WTC11 (cell line): Measurements from ENCODE around the gene HDHD2. TPM values are rescaled to one million over a fixed set of nuclear protein-coding genes. Genes with fewer than 3 reads are reported as not detected.

Experiments
- ATAC-seq: fragments of 200-7000 bp; cut with Tn5 transposase; 2 replicates; pipeline ENCODE4 v1.10.0; 2021; ENCODE audit warnings: mild to moderate bottlenecking, moderate library complexity
- CTCF ChIA-PET: fragments of 300-600 bp; sonication (Branson Sonifier 250); formaldehyde crosslinking; loops from one replicate; lab custom pipeline; 2021; ENCODE audit warnings: antibody characterized with exemption; lab: Charles Lee
- POLR2A ChIA-PET: fragments of 350-600 bp; sonication (Branson Sonifier 250); formaldehyde crosslinking; loops from one replicate; lab custom pipeline; 2021; ENCODE audit warnings: antibody characterized with exemption; lab: Charles Lee
- DNase-seq: peaks from one replicate; pipeline ENCODE4 v3.0.0; 2021; ENCODE audit warnings: low spot score
- H3K27ac Mint-ChIP-seq: 2 replicates; pipeline ENCODE4 v1.8.0; 2021; ENCODE audit warnings: mixed read lengths
- H3K27me3 Mint-ChIP-seq: 2 replicates; pipeline ENCODE4 v1.8.0; 2021; ENCODE audit warnings: low read depth, mild to moderate bottlenecking, moderate library complexity, mixed read lengths
- H3K36me3 Mint-ChIP-seq: 2 replicates; pipeline ENCODE4 v1.8.0; 2021; ENCODE audit warnings: mixed read lengths
- H3K4me1 Mint-ChIP-seq: 2 replicates; pipeline ENCODE4 v1.8.0; 2022; ENCODE audit warnings: mixed read lengths
- H3K4me3 Mint-ChIP-seq: 2 replicates; pipeline ENCODE4 v1.8.0; 2021; ENCODE audit warnings: mild to moderate bottlenecking, moderate library complexity, mixed read lengths
- H3K9me3 Mint-ChIP-seq: 2 replicates; pipeline ENCODE4 v1.8.0; 2021; ENCODE audit warnings: mixed read lengths
- ATF1 ChIP-seq: sonication (generic); formaldehyde crosslinking; IDR thresholded peaks from 2 replicates; pipeline ENCODE4 v1.8.1; 2023; ENCODE audit warnings: mild to moderate bottlenecking, moderate library complexity, missing genetic modification reagents
- ATF2 ChIP-seq: sonication (generic); formaldehyde crosslinking; IDR thresholded peaks from 2 replicates; pipeline ENCODE4 v1.8.1; 2022; ENCODE audit warnings: low read depth, missing genetic modification reagents, borderline replicate concordance
- ATF3 ChIP-seq: sonication (generic); formaldehyde crosslinking; conservative IDR thresholded peaks from 2 replicates; pipeline ENCODE4 v1.8.1; 2022; ENCODE audit warnings: mild to moderate bottlenecking, missing genetic modification reagents
- CREB1 ChIP-seq: sonication (generic); formaldehyde crosslinking; IDR thresholded peaks from 2 replicates; pipeline ENCODE4 v1.8.0; 2023; ENCODE audit warnings: mild to moderate bottlenecking, missing genetic modification reagents
- CTCF ChIP-seq: fragments of 200-600 bp; IDR thresholded peaks from 2 replicates; pipeline ENCODE4 v1.8.0; 2022; ENCODE audit warnings: antibody characterized with exemption
- E2F5 ChIP-seq: sonication (generic); formaldehyde crosslinking; IDR thresholded peaks from 2 replicates; pipeline ENCODE4 v1.8.1; 2022; ENCODE audit warnings: mild to moderate bottlenecking, moderate library complexity, missing genetic modification reagents
- IRF1 ChIP-seq: sonication (generic); formaldehyde crosslinking; IDR thresholded peaks from 2 replicates; pipeline ENCODE4 v1.8.0; 2023; ENCODE audit warnings: missing genetic modification reagents
- IRF2 ChIP-seq: sonication (generic); formaldehyde crosslinking; IDR thresholded peaks from 2 replicates; pipeline ENCODE4 v1.8.0; 2022; ENCODE audit warnings: low read depth, missing genetic modification reagents, borderline replicate concordance
- KAT7 ChIP-seq: sonication (generic); formaldehyde crosslinking; IDR thresholded peaks from 2 replicates; pipeline ENCODE4 v1.8.1; 2023; ENCODE audit warnings: missing genetic modification reagents, mild to moderate bottlenecking, borderline replicate concordance
- MAX ChIP-seq: sonication (generic); formaldehyde crosslinking; IDR thresholded peaks from 2 replicates; pipeline ENCODE4 v1.8.0; 2022; ENCODE audit warnings: mild to moderate bottlenecking, missing genetic modification reagents
- MXD4 ChIP-seq: fragments of 250-450 bp; sonication (Bioruptor Pico); IDR thresholded peaks from 2 replicates; pipeline ENCODE4 v1.8.0; 2021; ENCODE audit warnings: mild to moderate bottlenecking, moderate library complexity, borderline replicate concordance
- NFATC4 ChIP-seq: fragments of 250-450 bp; sonication (Bioruptor Pico); IDR thresholded peaks from 2 replicates; pipeline ENCODE4 v1.9.0; 2021; ENCODE audit warnings: mild to moderate bottlenecking
- NFE2L1 ChIP-seq: sonication (generic); formaldehyde crosslinking; IDR thresholded peaks from 2 replicates; pipeline ENCODE4 v1.8.1; 2023; ENCODE audit warnings: missing genetic modification reagents
- NFYB ChIP-seq: sonication (generic); formaldehyde crosslinking; conservative IDR thresholded peaks from 2 replicates; pipeline ENCODE4 v1.8.0; 2022; ENCODE audit warnings: low read depth, missing genetic modification reagents
- SOX15 ChIP-seq: fragments of 250-450 bp; sonication (Bioruptor Pico); IDR thresholded peaks from 2 replicates; pipeline ENCODE4 v1.9.0; 2021; ENCODE audit warnings: mild to moderate bottlenecking
- TEAD1 ChIP-seq: sonication (generic); formaldehyde crosslinking; IDR thresholded peaks from 2 replicates; pipeline ENCODE4 v1.8.0; 2022; ENCODE audit warnings: mild to moderate bottlenecking, missing genetic modification reagents
- USF2 ChIP-seq: sonication (generic); formaldehyde crosslinking; IDR thresholded peaks from 2 replicates; pipeline ENCODE4 v1.8.1; 2023; ENCODE audit warnings: mild to moderate bottlenecking, missing genetic modification reagents, moderate library complexity
- ZMAT4 ChIP-seq: fragments of 250-450 bp; sonication (Bioruptor Pico); IDR thresholded peaks from 2 replicates; pipeline ENCODE4 v1.9.0; 2021; ENCODE audit warnings: mild to moderate bottlenecking
- ZNF232 ChIP-seq: sonication (generic); formaldehyde crosslinking; IDR thresholded peaks from 2 replicates; pipeline ENCODE4 v1.8.0; 2022; ENCODE audit warnings: mild to moderate bottlenecking, missing genetic modification reagents
- ZNF263 ChIP-seq: sonication (generic); formaldehyde crosslinking; IDR thresholded peaks from 2 replicates; pipeline ENCODE4 v1.8.1; 2022; ENCODE audit warnings: low read depth, mild to moderate bottlenecking, moderate library complexity, missing genetic modification reagents
- ZNF532 ChIP-seq: fragments of 250-450 bp; sonication (Bioruptor Pico); IDR thresholded peaks from 2 replicates; pipeline ENCODE4 v1.9.0; 2021; ENCODE audit warnings: mild to moderate bottlenecking, borderline replicate concordance
- total RNA-seq: library from RNA; stranded (reverse); gene quantifications from 3 replicates; pipeline ENCODE4 v1.2.3, GENCODE V29; 2021

HDHD2 gene
- total RNA-seq, 1 experiment from 2014 or later: 42.1 TPM

- ChIA-PET POLR2A (no interaction called here), CTCF (no interaction called here)
- peaks cover 4% of the 10 kb centered on the region for H3K4me1 Mint-ChIP-seq
- no peaks in the 10 kb centered on the region for H3K9me3 Mint-ChIP-seq
- no peak overlapping the region for H3K4me3 Mint-ChIP-seq
- H3K36me3 Mint-ChIP-seq: no peaks in the 10 kb centered on the region
- TF ChIP-seq ZNF232 (CRISPR knock-in tag) (no peak), NFYB (CRISPR knock-in tag) (no peak), CREB1 (no peak), SOX15 (CRISPR knock-in tag) (no peak), CTCF (no peak), MAX (CRISPR knock-in tag) (no peak), TEAD1 (CRISPR knock-in tag) (no peak), USF2 (no peak)
- DNase-seq: no peak
- H3K27me3 Mint-ChIP-seq: no peaks in the 10 kb centered on the region
- no peak for ATAC-seq
- H3K27ac Mint-ChIP-seq: no peak overlapping the region
Measured at GRCh38 chr18:47081578-47081977, 68.7 kb downstream of the HDHD2 start.

GRCh38 chr18:47080872-47081271 lies 69.4 kb downstream of the HDHD2 start:
- ChIA-PET CTCF (no interaction called here), POLR2A (no interaction called here)
- H3K27me3 Mint-ChIP-seq: no peaks in the 10 kb centered on the region
- H3K9me3 Mint-ChIP-seq: no peaks in the 10 kb centered on the region
- H3K36me3 Mint-ChIP-seq: no peaks in the 10 kb centered on the region
- ATAC-seq: no peak
- H3K4me1 Mint-ChIP-seq: peaks cover 4% of the 10 kb centered on the region
- H3K27ac Mint-ChIP-seq: no peak overlapping the region
- no peak for DNase-seq
- TF ChIP-seq ATF3 (no peak), E2F5 (CRISPR knock-in tag) (no peak), ATF1 (no peak), ZNF532 (CRISPR knock-in tag) (no peak), SOX15 (CRISPR knock-in tag) (no peak), IRF2 (CRISPR knock-in tag) (no peak), ZNF263 (no peak), ATF2 (CRISPR knock-in tag) (no peak), CREB1 (no peak), ZMAT4 (CRISPR knock-in tag) (no peak), MXD4 (CRISPR knock-in tag) (no peak), NFE2L1 (no peak), KAT7 (CRISPR knock-in tag) (no peak), NFATC4 (no peak), IRF1 (CRISPR knock-in tag) (no peak), MAX (CRISPR knock-in tag) (no peak)
- H3K4me3 Mint-ChIP-seq: no peak overlapping the region
